ENCODE results near the gene HHATL.

The HHATL gene

DNA sequence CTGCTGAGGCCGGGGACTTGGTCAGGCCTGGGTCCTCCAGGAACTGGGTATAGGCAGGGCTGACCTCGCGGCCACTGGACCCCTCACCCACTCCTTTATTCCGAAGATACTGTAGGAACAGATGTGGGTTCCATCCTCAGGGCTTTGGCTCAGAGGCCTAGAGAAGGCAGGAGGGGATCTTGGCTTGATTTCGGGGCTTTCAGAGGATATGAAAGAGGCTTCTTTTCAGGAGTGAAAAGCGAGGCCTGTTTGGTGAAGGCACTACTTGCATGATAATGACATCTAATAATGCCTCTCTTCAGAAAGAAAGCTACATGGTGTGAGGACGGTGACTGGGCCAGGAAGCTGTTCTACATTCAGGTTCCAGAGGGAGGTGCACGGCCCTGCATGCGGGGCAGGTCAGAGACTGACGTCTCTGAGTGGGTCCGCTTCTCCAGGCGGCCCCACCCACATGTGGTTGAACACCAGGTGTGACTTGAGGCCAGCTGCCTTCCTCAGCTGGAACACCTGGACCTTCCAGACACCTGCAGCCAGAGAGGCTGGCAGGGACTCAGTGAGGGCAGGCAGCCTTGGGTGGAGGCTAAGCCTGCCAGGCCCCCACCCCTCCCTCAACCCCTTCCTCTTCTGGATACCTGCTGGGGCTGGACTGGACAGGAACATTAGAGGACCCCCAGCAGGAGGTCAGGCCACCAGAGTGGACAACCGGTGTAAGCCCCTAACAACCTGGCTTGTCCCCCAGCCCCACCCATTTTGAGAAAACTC, 31.1 kb upstream of the HHATL start:
- Histone ChIP-seq H3K9me3 (ENCODE audit: control insufficient read depth in 2 of 2, low read length in 2 of 2) (no peaks in the 10 kb centered on the region), H3K9ac (ENCODE audit: low read depth in 1 of 2, low read length in 2 of 2) (no peak overlapping the region), H3K27ac (ENCODE audit: low read depth in 2 of 2, low read length in 2 of 2) (no peak overlapping the region), H3K36me3 (ENCODE audit: control insufficient read depth in 2 of 2, insufficient read depth in 2 of 2, low read length in 2 of 2) (no peaks in the 10 kb centered on the region), H3K27me3 (ENCODE audit: control insufficient read depth in 2 of 2, insufficient read depth in 2 of 2, low read length in 2 of 2) (no peaks in the 10 kb centered on the region), H3K4me3 (ENCODE audit: low read length in 2 of 2) (no peak overlapping the region), H3K4me1 (ENCODE audit: control insufficient read depth in 2 of 2, insufficient read depth in 2 of 2, low read length in 2 of 2) (no peaks in the 10 kb centered on the region)

GRCh38 chr3:42732829-42733459, 30.3 kb upstream of the HHATL start:
- Histone ChIP-seq H3K4me1 (ENCODE audit: control insufficient read depth in 2 of 2, insufficient read depth in 2 of 2, low read length in 2 of 2) (no peaks in the 10 kb centered on the region), H3K27me3 (ENCODE audit: control insufficient read depth in 2 of 2, insufficient read depth in 2 of 2, low read length in 2 of 2) (no peaks in the 10 kb centered on the region), H3K9ac (ENCODE audit: low read depth in 1 of 2, low read length in 2 of 2) (no peak overlapping the region), H3K36me3 (ENCODE audit: control insufficient read depth in 2 of 2, insufficient read depth in 2 of 2, low read length in 2 of 2) (no peaks in the 10 kb centered on the region), H3K4me3 (ENCODE audit: low read length in 2 of 2) (no peak overlapping the region), H3K27ac (ENCODE audit: low read depth in 2 of 2, low read length in 2 of 2) (no peak overlapping the region), H3K9me3 (ENCODE audit: control insufficient read depth in 2 of 2, low read length in 2 of 2) (no peaks in the 10 kb centered on the region)

DNA sequence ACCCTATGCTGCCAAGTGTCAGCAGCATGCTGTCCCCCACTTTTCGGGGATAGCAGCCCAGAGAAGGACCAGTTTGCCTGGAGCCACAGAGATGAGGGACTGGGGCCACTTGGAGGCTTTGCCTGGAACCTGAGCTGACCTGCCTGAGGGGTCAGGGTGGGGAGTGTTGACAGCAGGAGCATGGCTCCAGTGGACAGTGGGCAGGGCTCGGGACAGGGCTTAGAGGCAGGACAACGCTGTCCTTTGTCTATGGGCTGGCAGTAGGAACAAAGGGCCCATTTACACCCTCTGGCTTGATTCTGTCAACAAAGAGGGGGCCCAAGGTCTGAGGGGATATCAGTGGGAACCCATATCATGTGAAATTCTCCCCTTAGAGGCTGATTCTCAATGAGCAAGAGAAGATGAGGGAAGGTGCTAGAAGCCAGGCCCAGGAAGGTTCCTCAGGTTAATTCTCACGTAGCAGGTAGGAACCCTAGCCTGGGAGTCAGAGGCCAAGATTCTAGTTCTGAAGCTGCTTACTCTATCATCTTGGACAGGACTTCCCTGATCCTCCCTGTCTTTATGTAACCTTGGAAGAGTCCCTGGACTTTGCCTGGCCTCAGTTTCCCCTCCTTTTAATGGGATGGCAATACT, 29.7 kb upstream of the HHATL start:
- Histone ChIP-seq H3K27ac (ENCODE audit: low read depth in 2 of 2, low read length in 2 of 2) (no peak overlapping the region), H3K27me3 (ENCODE audit: control insufficient read depth in 2 of 2, insufficient read depth in 2 of 2, low read length in 2 of 2) (no peaks in the 10 kb centered on the region), H3K4me3 (ENCODE audit: low read length in 2 of 2) (no peak overlapping the region), H3K9ac (ENCODE audit: low read depth in 1 of 2, low read length in 2 of 2) (no peak overlapping the region), H3K36me3 (ENCODE audit: control insufficient read depth in 2 of 2, insufficient read depth in 2 of 2, low read length in 2 of 2) (no peaks in the 10 kb centered on the region), H3K4me1 (ENCODE audit: control insufficient read depth in 2 of 2, insufficient read depth in 2 of 2, low read length in 2 of 2) (no peaks in the 10 kb centered on the region), H3K9me3 (ENCODE audit: control insufficient read depth in 2 of 2, low read length in 2 of 2) (no peaks in the 10 kb centered on the region)

DNA sequence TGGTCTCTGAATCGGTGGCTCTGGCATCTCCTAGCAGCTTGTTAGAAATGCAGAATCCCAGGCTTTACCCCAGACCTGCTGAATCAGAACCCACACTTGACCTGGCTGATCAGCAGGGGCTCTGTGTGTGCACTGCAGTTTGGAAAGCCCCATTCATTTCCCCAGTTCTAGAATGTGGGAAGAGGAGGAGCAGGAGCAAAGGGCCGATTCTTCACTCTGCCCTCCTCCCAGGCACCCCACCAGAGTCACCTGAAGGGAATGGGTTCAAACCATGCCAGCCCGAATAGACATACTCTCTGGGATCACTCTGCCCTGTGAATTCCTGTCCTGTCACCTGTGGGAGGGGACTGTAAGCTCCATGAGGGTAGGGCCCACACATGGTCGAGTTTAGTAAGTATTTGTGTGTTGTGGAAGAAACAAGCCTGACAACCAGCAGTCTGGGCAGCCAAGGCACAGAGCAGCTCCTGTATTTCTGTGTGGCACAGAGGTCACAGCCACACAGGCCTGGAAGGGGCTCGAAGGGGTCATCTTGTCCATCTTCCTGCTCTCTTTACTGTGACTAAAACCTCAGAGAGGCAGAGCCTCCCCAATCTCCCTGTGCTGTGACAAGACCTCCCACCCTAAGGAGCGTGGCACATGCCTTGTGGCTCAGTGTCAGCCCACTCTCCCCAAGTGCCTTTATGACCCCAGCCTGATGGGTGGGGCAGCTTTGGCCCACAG, 29.0 kb upstream of the HHATL start:
- H3K4me3 ChIP-seq (ENCODE audit: low read length in 2 of 2), result no peak overlapping the region

DNA sequence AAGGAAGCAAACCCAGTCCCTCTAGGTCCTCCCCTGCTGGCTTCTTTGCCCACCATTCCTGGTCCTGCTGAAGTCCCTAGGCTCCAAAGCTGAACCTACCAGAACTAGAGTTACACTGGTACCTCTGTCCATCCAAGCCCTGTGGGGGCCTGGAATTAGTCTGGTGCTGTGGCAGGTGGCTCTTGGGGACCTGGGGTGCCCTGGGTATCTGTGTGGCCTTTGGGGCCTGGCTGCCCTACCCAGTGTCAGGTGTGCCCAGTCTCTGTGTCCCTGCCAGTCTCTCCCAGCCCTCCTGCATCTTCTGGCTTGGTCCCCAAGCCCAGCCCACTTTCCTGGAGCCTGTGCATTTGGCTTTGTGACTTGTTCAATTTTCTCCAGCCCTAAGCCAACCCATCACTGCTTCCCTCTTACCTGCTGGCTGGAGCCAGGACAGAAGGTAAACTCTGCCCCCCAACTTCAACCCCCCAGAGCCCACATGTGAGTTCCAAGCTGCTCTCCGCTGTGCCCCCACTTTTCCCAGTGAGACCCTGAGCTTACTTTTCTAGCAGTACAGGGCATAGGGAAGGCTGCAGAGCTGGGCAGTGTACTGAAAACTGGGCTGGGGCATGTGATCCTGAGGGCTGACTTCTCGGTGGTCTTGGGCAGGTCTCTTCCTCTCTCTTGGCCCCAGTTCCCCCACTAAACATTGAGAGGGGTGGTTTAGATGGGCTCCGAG, 28.3 kb upstream of the HHATL start:
- Histone ChIP-seq H3K9me3 (ENCODE audit: control insufficient read depth in 2 of 2, low read length in 2 of 2) (no peaks in the 10 kb centered on the region), H3K36me3 (ENCODE audit: control insufficient read depth in 2 of 2, insufficient read depth in 2 of 2, low read length in 2 of 2) (no peaks in the 10 kb centered on the region), H3K4me1 (ENCODE audit: control insufficient read depth in 2 of 2, insufficient read depth in 2 of 2, low read length in 2 of 2) (no peaks in the 10 kb centered on the region), H3K9ac (ENCODE audit: low read depth in 1 of 2, low read length in 2 of 2) (no peak overlapping the region), H3K27ac (ENCODE audit: low read depth in 2 of 2, low read length in 2 of 2) (no peak overlapping the region), H3K4me3 (ENCODE audit: low read length in 2 of 2) (no peak overlapping the region), H3K27me3 (ENCODE audit: control insufficient read depth in 2 of 2, insufficient read depth in 2 of 2, low read length in 2 of 2) (no peaks in the 10 kb centered on the region)

More for the DNA sequence above, 29.0 kb upstream of the HHATL start:
- no peak overlapping the region for H3K27ac ChIP-seq (ENCODE audit: low read depth in 2 of 2, low read length in 2 of 2)
- H3K27me3 ChIP-seq (ENCODE audit: control insufficient read depth in 2 of 2, insufficient read depth in 2 of 2, low read length in 2 of 2), result no peaks in the 10 kb centered on the region
- H3K9me3 ChIP-seq (ENCODE audit: control insufficient read depth in 2 of 2, low read length in 2 of 2), result no peaks in the 10 kb centered on the region
- no peak overlapping the region for H3K9ac ChIP-seq (ENCODE audit: low read depth in 1 of 2, low read length in 2 of 2)
- no peaks in the 10 kb centered on the region for H3K4me1 ChIP-seq (ENCODE audit: control insufficient read depth in 2 of 2, insufficient read depth in 2 of 2, low read length in 2 of 2)
- no peaks in the 10 kb centered on the region for H3K36me3 ChIP-seq (ENCODE audit: control insufficient read depth in 2 of 2, insufficient read depth in 2 of 2, low read length in 2 of 2)

GRCh38 chr3:42730294-42730693, 27.7 kb upstream of the HHATL start:
- Histone ChIP-seq H3K27me3 (ENCODE audit: control insufficient read depth in 2 of 2, insufficient read depth in 2 of 2, low read length in 2 of 2) (no peaks in the 10 kb centered on the region), H3K9ac (ENCODE audit: low read depth in 1 of 2, low read length in 2 of 2) (no peak overlapping the region), H3K9me3 (ENCODE audit: control insufficient read depth in 2 of 2, low read length in 2 of 2) (no peaks in the 10 kb centered on the region), H3K4me3 (ENCODE audit: low read length in 2 of 2) (no peak overlapping the region), H3K36me3 (ENCODE audit: control insufficient read depth in 2 of 2, insufficient read depth in 2 of 2, low read length in 2 of 2) (no peaks in the 10 kb centered on the region), H3K4me1 (ENCODE audit: control insufficient read depth in 2 of 2, insufficient read depth in 2 of 2, low read length in 2 of 2) (no peaks in the 10 kb centered on the region), H3K27ac (ENCODE audit: low read depth in 2 of 2, low read length in 2 of 2) (no peak overlapping the region)

GRCh38 chr3:42729404-42730145, 27.0 kb upstream of the HHATL start:
- H3K4me1 ChIP-seq (ENCODE audit: control insufficient read depth in 2 of 2, insufficient read depth in 2 of 2, low read length in 2 of 2), result no peaks in the 10 kb centered on the region
- no peaks in the 10 kb centered on the region for H3K27me3 ChIP-seq (ENCODE audit: control insufficient read depth in 2 of 2, insufficient read depth in 2 of 2, low read length in 2 of 2)
- no peaks in the 10 kb centered on the region for H3K9me3 ChIP-seq (ENCODE audit: control insufficient read depth in 2 of 2, low read length in 2 of 2)
- H3K4me3 ChIP-seq (ENCODE audit: low read length in 2 of 2), result no peak overlapping the region
- H3K27ac ChIP-seq (ENCODE audit: low read depth in 2 of 2, low read length in 2 of 2), result no peak overlapping the region
- H3K36me3 ChIP-seq (ENCODE audit: control insufficient read depth in 2 of 2, insufficient read depth in 2 of 2, low read length in 2 of 2), result no peaks in the 10 kb centered on the region
- no peak overlapping the region for H3K9ac ChIP-seq (ENCODE audit: low read depth in 1 of 2, low read length in 2 of 2)

DNA sequence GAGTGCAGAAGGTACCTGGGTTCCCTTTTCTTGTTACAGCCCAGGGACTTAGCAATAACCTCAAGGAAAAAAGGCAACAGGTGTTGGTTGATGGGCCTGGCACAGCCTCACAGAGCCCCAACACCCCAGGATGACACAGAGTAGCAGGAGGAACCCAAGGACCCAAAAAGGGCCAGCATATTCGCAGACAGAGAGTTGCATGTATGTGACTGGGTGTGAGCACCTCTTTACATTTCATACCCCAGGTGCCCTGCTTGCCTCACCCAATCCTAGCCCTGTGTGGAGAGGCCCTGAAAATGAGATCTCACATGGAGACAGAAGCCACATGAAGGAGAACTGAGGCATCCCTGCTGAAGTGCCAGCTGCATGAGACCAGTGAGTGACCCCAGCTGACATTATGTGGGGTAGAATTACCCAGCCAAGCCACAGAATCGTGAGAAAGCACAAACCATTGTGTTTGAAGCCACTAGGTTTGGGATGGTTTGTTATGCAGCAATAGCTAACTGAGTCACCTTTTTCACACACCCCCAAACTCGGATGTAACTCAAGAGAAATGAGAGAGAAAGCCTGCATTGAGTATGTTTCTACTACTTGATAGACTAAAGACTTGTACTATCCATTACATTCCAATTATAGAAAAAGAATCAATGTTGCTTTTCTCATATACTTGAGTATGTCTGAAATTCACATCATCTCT, 26.2 kb upstream of the HHATL start:
- Histone ChIP-seq H3K9me3 (ENCODE audit: control insufficient read depth in 2 of 2, low read length in 2 of 2) (no peaks in the 10 kb centered on the region), H3K27ac (ENCODE audit: low read depth in 2 of 2, low read length in 2 of 2) (no peak overlapping the region), H3K27me3 (ENCODE audit: control insufficient read depth in 2 of 2, insufficient read depth in 2 of 2, low read length in 2 of 2) (no peaks in the 10 kb centered on the region), H3K9ac (ENCODE audit: low read depth in 1 of 2, low read length in 2 of 2) (no peak overlapping the region), H3K4me3 (ENCODE audit: low read length in 2 of 2) (no peak overlapping the region), H3K36me3 (ENCODE audit: control insufficient read depth in 2 of 2, insufficient read depth in 2 of 2, low read length in 2 of 2) (no peaks in the 10 kb centered on the region), H3K4me1 (ENCODE audit: control insufficient read depth in 2 of 2, insufficient read depth in 2 of 2, low read length in 2 of 2) (no peaks in the 10 kb centered on the region)

DNA sequence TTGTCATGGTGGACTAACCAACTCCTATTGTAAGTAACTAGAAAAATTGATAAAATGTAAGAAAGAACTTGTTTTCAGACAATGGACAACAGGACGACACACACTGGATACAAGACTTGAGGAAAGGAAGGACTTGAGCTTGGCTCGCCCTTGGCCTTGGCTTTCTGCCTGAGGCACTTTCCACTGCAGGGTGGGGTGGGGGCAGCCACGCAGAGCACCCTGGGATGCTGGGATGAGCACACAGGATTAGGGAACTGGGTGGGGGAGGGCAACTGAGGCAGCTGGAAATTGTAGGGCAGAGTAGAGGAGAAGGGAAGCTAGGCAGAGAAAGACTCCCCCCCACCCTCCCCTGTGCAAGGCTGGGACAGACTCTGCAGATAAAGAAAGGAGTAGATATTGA, 25.5 kb upstream of the HHATL start:
- no peaks in the 10 kb centered on the region for H3K36me3 ChIP-seq (ENCODE audit: control insufficient read depth in 2 of 2, insufficient read depth in 2 of 2, low read length in 2 of 2)
- H3K9ac ChIP-seq (ENCODE audit: low read depth in 1 of 2, low read length in 2 of 2), result no peak overlapping the region
- no peaks in the 10 kb centered on the region for H3K9me3 ChIP-seq (ENCODE audit: control insufficient read depth in 2 of 2, low read length in 2 of 2)
- H3K4me3 ChIP-seq (ENCODE audit: low read length in 2 of 2), result no peak overlapping the region
- no peak overlapping the region for H3K27ac ChIP-seq (ENCODE audit: low read depth in 2 of 2, low read length in 2 of 2)
- no peaks in the 10 kb centered on the region for H3K4me1 ChIP-seq (ENCODE audit: control insufficient read depth in 2 of 2, insufficient read depth in 2 of 2, low read length in 2 of 2)
- H3K27me3 ChIP-seq (ENCODE audit: control insufficient read depth in 2 of 2, insufficient read depth in 2 of 2, low read length in 2 of 2), result no peaks in the 10 kb centered on the region
